ENCODE measurements around the gene POLN.

Gene POLN

DNA sequence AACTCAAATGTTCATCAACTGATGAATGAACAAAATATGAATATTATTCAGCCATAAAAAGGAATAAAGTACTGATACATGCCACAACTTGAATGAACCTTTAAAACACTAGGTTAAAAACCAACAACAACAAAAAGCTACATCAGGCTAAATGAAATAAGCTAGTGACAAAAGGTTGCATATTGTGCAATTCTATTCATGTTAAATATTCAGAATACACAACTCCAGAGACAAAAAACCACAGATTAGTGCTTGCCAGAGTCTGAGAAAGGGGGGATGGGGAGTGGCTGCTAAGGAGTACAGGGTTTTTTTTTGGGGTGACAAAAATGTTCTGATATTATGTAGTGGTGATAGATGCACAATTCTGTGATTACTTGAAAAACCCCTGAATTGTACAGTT lies 58.5 kb downstream of the POLN start:
- no peaks in the 10 kb centered on the region for H3K27me3 ChIP-seq (ENCODE audit: insufficient read depth, low read length)
- H3K9me3 ChIP-seq (ENCODE audit: low read length): no peaks in the 10 kb centered on the region
- H3K9me2 ChIP-seq (ENCODE audit: low read depth, low read length): no peaks in the 10 kb centered on the region
- no peaks in the 10 kb centered on the region for H3K36me3 ChIP-seq (ENCODE audit: insufficient read depth, low read length)
- no peak overlapping the region for H3K9ac ChIP-seq (ENCODE audit: low read length)
- no peaks in the 10 kb centered on the region for H3F3A ChIP-seq (ENCODE audit: insufficient read depth, low read length)
- no peak for TF ChIP-seq CTCF (IDR thresholded peaks at IDR 0.05; ENCODE audit: low read length)
- TF ChIP-seq EZH2 (IDR thresholded peaks at IDR 0.05; ENCODE audit: borderline replicate concordance, low read length): no peak
- H3K4me1 ChIP-seq (ENCODE audit: insufficient read depth, low read length, severe bottlenecking): no peaks in the 10 kb centered on the region
- H3K4me3 ChIP-seq (ENCODE audit: low read depth, low read length, poor library complexity, severe bottlenecking): no peak overlapping the region
- no peaks in the 10 kb centered on the region for H4K20me1 ChIP-seq (ENCODE audit: insufficient read depth, low read length)
- H3K4me2 ChIP-seq (ENCODE audit: low read length): no peak overlapping the region
- H2AFZ ChIP-seq (ENCODE audit: low read length): no peak overlapping the region
- no peaks in the 10 kb centered on the region for H3K79me2 ChIP-seq (ENCODE audit: insufficient read depth, low read length)
- H3K27ac ChIP-seq (ENCODE audit: low read depth, low read length, poor library complexity, severe bottlenecking): no peak overlapping the region

GRCh38 chr4:2182994-2183393 lies 58.9 kb downstream of the POLN start:
- Histone ChIP-seq H3K79me2 (ENCODE audit: insufficient read depth, low read length) (no peaks in the 10 kb centered on the region), H3K9me2 (ENCODE audit: low read depth, low read length) (no peaks in the 10 kb centered on the region), H3K4me1 (ENCODE audit: insufficient read depth, low read length, severe bottlenecking) (no peaks in the 10 kb centered on the region), H3F3A (ENCODE audit: insufficient read depth, low read length) (no peaks in the 10 kb centered on the region), H3K36me3 (ENCODE audit: insufficient read depth, low read length) (no peaks in the 10 kb centered on the region), H3K9ac (ENCODE audit: low read length) (no peak overlapping the region), H4K20me1 (ENCODE audit: insufficient read depth, low read length) (no peaks in the 10 kb centered on the region), H3K27me3 (ENCODE audit: insufficient read depth, low read length) (no peaks in the 10 kb centered on the region), H3K4me2 (ENCODE audit: low read length) (no peak overlapping the region), H3K4me3 (ENCODE audit: low read depth, low read length, poor library complexity, severe bottlenecking) (no peak overlapping the region), H3K27ac (ENCODE audit: low read depth, low read length, poor library complexity, severe bottlenecking) (no peak overlapping the region), H2AFZ (ENCODE audit: low read length) (no peak overlapping the region), H3K9me3 (ENCODE audit: low read length) (no peaks in the 10 kb centered on the region)
- TF ChIP-seq EZH2 (IDR thresholded peaks at IDR 0.05; ENCODE audit: borderline replicate concordance, low read length): no peak
- TF ChIP-seq CTCF (IDR thresholded peaks at IDR 0.05; ENCODE audit: low read length): no peak

GRCh38 chr4:2180410-2180809 lies 61.5 kb downstream of the POLN start:
- H3K4me1 ChIP-seq (ENCODE audit: insufficient read depth, low read length, severe bottlenecking): no peaks in the 10 kb centered on the region
- no peaks in the 10 kb centered on the region for H3K27me3 ChIP-seq (ENCODE audit: insufficient read depth, low read length)
- no peaks in the 10 kb centered on the region for H3K9me2 ChIP-seq (ENCODE audit: low read depth, low read length)
- no peak overlapping the region for H3K4me2 ChIP-seq (ENCODE audit: low read length)
- TF ChIP-seq CTCF (IDR thresholded peaks at IDR 0.05; ENCODE audit: low read length): no peak
- no peaks in the 10 kb centered on the region for H3K9me3 ChIP-seq (ENCODE audit: low read length)
- H3K79me2 ChIP-seq (ENCODE audit: insufficient read depth, low read length): no peaks in the 10 kb centered on the region
- no peak overlapping the region for H3K27ac ChIP-seq (ENCODE audit: low read depth, low read length, poor library complexity, severe bottlenecking)
- H3F3A ChIP-seq (ENCODE audit: insufficient read depth, low read length): no peaks in the 10 kb centered on the region
- H4K20me1 ChIP-seq (ENCODE audit: insufficient read depth, low read length): no peaks in the 10 kb centered on the region
- no peak overlapping the region for H2AFZ ChIP-seq (ENCODE audit: low read length)
- no peak overlapping the region for H3K4me3 ChIP-seq (ENCODE audit: low read depth, low read length, poor library complexity, severe bottlenecking)
- H3K36me3 ChIP-seq (ENCODE audit: insufficient read depth, low read length): no peaks in the 10 kb centered on the region
- H3K9ac ChIP-seq (ENCODE audit: low read length): no peak overlapping the region
